ENCODE measurements around the gene ERP44.
A peak's percentile ranks its signal among the peaks of the same experiment; 100 is the strongest.
"Not testable (repeated sequence)": the region's sequence is repeated elsewhere in the genome, so short reads cannot be mapped to it uniquely, and the experiment has no call there.

The ERP44 gene

DNA sequence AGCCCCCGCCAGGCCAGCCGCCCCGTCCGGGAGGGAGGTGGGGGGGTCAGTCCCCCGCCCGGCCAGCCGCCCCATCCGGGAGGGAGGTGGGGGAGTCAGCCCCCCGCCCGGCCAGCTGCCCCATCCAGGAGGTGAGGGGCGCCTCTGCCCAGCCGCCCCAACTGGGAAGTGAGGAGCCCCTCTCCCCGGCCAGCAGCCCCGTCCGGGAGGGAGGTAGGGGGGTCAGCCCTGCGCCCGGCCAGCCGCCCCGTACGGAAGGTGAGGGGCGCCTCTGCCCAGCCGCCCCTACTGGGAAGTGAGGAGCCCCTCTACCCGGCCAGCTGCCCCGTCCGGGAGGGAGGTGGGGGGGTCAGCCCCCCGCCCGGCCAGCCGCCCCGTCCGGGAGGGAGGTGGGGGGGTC lies 30.8 kb downstream of the ERP44 start:
- DNase-seq (ENCODE audit: low spot score), result not testable (repeated sequence)

DNA sequence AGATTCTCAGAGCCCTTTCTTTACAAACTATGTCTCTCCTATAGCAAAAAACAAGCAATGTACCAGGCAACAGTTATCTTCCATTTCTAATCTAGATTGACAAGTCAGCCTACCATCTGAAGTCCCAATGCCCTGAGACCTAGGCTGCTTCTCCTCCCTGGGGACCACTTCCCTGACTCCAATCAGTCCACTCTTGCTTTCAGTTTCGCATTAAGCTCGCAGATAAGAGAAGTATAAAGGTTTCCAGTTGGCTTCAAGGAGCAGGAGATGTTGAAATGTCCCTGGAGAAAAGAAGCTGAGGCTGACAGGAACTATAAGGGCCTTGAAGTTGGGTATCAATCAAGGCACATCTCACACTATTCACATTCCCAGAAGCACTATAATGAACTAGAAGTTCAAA lies 32.3 kb downstream of the ERP44 start:
- DNase-seq (ENCODE audit: low spot score), result no peak

DNA sequence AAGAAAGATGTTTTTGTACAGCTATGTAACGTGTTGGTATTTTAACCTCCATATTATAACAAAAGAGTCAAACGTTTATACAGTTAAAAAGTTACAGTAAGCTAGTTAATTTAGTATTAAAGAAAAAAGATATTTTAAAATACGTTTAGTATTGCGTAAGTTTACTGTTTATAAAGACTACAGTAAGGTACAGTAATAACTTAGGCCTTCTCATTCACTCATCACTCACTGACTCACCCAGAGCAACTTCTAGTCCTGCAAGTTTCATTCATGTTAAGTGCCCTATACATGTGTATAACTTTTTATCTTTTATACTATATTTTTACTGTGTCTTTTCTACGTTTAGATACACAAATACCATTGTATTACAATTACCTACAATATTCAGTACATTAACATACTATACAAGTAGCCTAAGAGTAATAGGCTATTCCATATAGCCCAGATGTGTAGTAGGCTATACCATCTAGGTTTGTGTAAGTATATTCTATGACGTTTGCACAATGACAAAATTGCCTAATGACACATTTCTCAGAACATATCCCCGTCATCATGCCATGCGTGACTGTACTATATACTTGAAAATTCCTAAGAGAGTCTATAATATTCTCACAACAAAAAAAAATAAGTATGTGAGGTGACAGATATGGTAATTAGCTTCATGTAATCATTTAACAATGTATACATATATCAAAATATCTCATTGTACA lies 33.8 kb downstream of the ERP44 start:
- no peak for DNase-seq (ENCODE audit: low spot score)

- no peak for DNase-seq (ENCODE audit: low spot score)
Measured at GRCh38 chr9:100063185-100063584, 35.6 kb downstream of the ERP44 start.

GRCh38 chr9:100062683-100063082 lies 36.1 kb downstream of the ERP44 start:
- DNase-seq (ENCODE audit: low spot score), result not testable (repeated sequence)

DNA sequence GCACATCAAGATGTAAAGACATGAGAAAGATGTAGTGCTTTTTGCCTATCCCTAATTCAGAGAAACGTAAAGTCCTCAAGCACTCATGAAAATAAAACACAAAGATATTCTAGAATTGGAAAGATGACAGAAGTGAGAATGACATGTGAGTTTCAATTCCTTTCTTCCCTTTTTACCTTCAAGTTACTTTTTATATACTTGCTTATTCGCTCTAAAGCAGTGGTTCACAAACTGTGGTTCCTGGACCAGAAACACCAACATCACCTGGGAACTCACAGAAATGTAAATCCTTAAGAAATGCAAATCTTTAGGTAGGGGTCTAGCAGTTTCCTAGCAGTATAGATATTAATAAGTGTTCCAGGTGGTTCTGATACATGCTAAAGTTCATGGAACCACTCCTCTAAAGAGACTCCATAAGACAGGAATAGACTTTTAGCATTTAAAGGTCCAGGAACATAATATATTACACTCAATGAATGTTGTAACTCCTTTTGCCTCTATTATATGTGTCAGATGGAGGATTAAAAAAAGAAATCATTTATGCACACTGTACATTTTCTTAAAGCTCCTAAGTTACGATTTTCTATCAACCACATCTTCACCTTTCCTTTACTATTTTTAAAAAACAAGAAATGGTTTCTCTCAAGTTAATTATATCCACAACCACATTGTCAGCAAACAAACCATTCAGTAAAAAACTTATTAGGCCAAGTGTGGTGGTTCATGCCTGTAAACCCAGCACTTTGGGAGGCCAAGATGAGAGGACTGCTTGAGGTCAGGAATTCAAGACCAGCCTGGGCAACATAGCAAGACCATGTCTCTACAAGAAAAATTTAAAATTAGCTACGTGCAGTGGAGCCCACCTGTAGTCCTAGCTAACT lies 39.9 kb downstream of the ERP44 start:
- no peak for DNase-seq (ENCODE audit: low spot score)

DNA sequence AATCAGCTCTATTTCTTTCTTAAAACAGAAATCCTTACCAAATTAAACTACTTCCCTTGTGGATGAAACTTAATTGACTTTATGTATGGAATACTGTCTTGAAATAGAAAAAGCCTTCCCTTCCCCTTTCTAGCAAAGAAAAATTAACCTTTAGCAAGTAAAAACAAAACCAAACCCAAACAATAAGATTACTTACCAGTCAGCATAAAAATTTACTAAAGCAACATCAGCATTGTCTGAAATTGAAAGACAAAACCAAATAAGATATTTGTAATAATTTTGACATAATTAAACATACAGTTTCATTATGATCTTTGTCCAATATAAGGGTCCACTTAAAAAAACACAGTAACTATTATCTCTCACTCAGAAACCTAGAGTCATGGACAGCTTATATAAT lies 41.2 kb downstream of the ERP44 start:
- DNase-seq (ENCODE audit: low spot score), result no peak

DNA sequence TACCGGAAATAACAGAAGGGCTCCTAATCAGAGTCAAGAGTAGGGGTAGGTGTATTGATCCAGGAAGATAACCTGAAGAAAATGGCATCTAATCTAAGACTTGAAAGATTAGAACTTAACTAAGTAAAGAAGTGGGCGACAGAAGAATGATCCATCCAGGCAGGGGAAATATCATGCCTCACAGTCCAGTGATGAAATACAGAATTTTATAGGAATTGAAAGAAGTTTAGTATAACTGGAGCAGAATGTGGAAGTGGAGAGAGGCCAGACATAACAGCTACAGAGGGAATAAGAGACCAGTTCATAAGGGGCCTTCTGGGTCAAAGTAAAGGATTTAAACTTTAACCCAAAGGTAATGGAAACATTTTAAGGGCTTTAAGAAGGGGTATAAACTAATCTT lies 42.2 kb downstream of the ERP44 start:
- no peak for DNase-seq (ENCODE audit: low spot score)

GRCh38 chr9:100052375-100052774 lies 46.4 kb downstream of the ERP44 start:
- no peak for DNase-seq (ENCODE audit: low spot score)

DNA sequence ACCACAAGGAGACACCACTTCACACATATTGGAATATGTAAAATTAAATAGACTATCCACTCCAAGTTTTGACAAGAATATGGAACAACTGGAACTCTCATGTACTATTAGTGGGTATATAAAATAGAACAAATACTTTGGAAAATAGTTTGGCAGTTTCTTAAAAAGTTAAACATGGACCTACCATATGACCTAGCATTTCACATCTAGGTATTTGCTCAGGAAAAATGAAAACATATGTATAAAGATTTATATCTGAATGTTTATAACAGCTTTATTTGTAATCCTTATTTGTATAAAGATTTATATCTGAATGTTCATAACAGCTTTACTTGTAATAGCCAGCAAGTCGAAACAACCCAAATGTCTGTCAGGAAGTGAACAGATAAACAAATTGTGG lies 49.2 kb downstream of the ERP44 start:
- DNase-seq (ENCODE audit: low spot score), result no peak

GRCh38 chr9:100038472-100038871 lies 60.3 kb downstream of the ERP44 start:
- DNase-seq (ENCODE audit: low spot score), result no peak

- no peak for DNase-seq (ENCODE audit: low spot score)
Measured at GRCh38 chr9:100033877-100034551, 64.8 kb downstream of the ERP44 start.

DNA sequence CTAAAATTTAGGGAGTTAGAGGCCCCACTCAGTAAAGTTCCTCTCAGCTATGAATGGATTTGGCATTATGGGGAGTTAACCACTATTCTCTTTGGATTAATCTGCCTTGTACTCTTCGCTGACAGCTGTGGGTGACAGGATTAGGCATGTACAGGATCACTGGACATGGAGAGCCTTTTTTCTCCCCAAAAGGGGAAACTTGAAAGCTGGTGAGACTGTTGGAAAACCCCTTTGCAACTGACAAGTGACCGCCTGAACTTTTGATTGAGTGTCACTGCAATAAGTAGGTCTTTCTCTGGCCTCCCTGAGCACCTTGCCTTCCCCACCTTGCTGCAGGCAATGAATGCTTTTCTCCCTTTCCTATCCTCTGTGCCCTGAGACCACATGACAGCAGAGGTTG lies 68.3 kb downstream of the ERP44 start:
- no peak for DNase-seq (ENCODE audit: low spot score)

DNA sequence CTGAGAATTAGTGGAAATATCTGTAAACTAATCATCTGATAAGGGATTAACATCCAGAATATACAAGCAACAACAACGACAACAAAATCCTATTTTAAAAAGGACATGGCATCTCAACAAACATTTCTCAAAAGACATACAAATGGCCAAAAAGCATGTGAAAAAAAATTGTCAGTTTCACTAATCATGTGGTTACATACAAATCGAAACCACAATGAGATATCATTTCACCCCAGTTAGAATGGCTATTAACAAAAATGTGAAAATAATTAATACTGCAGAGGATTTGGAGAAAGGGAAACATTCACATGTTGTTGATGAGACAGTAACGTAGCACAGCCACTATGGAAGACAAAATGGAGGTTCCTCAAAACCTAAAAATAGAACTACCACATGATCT lies 69.5 kb downstream of the ERP44 start:
- DNase-seq (ENCODE audit: low spot score), result no peak

GRCh38 chr9:100028201-100028784 lies 70.5 kb downstream of the ERP44 start:
- peak; percentile 66 for DNase-seq (ENCODE audit: low spot score)

DNA sequence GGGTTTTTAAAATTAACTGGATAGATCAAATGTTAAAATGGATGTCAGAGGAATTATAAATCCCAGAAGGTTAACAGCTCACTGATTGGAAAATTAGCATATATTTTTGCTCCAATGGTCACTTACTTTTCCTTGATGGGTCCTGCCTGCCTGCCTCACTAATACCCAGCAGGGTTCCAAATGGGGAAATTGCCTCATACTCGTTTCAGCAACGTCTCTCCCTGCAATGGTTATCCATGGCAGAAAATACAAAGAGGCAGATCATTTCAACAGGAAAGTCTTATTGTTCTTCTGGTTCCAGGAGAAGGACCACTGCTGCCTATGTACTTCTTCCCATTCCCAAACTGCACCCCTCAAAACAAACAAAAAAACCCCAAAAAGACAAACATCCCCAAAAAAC lies 71.3 kb downstream of the ERP44 start:
- DNase-seq (ENCODE audit: low spot score), result no peak

GRCh38 chr9:100021931-100022330 lies 76.9 kb downstream of the ERP44 start:
- DNase-seq (ENCODE audit: low spot score), result no peak

DNA sequence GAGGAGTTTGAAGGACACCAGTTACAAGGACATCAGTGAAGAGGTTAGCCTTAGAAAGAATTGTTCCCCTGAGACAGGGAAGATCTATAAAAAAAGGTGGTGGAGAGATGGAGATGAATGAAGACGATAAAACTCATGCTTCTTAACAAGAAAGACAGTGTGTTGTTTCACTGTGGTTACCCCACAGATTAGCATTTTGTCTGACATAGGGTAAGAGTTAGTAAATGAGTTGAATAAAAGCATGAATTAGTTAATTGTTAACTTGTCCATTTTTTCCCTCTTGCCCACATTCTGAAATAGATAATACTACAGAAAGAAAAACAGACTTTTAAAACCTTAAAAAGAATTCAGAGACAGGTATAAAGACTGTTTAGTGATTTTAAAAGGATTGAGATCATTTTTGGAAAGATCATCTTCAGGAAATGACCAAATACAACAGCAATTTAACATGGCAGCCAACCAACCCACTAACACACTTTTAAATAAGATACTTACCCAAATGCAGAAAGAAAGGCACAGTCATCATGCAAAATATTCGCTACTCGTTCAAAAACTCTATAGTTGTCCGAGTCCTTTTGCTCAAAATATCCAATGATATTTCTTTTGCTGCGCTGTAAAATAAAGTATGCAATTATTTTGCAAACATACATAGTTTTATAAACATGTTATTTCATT lies 78.5 kb downstream of the ERP44 start:
- DNase-seq (ENCODE audit: low spot score), result no peak

- no peak for DNase-seq (ENCODE audit: low spot score)
Measured at GRCh38 chr9:100019541-100019940, 79.3 kb downstream of the ERP44 start.

- no peak for DNase-seq (ENCODE audit: low spot score)
Measured at GRCh38 chr9:100014846-100015245, 84.0 kb downstream of the ERP44 start.

DNA sequence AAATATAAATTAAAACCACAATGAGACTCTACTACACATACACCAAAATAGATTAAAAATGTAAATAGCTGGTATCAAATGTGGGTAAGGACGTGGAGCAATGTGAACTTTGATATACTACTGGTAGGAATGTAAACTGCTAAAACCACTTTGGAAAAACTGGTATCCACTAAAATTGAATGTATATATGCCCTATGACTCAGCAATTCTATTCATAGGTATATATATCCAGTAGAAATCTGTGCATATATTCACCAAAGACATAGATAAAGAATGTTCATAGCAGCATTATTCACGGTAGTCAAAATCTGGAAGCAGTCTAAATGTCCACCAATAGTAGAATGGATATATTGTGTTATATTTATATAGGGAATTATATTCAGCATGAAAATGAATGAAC lies 85.2 kb downstream of the ERP44 start:
- DNase-seq (ENCODE audit: low spot score), result no peak

GRCh38 chr9:100012279-100012678 lies 86.5 kb downstream of the ERP44 start:
- DNase-seq (ENCODE audit: low spot score), result no peak

Measured in putamen (tissue), 1 donor.